ENCODE data around the gene AP1G1.
"Not testable (repeated sequence)": the region's sequence is repeated elsewhere in the genome, so short reads cannot be mapped to it uniquely, and the experiment has no call there.

The AP1G1 gene

DNA sequence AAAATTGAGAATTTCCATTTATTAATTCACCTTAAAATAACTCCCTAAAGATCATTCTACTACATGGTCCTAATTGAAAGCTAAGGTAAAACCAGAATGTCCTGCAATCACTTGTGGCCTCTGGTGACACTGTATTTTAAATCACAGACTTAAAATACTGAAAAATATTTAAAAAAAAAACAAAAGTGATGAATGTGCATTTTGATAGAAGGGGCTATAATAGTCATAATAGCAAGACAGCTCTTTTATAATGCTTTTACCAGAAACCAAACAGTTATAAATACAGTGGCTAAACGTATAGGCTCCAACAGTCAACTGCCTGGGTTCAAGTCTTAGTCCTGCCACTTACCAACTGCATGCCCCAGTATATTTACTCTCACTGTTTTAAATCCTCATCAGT, 105.3 kb downstream of the AP1G1 start:
- Histone ChIP-seq H3K4me3 (ENCODE audit: low read depth, low read length) (no peak overlapping the region), H3K27me3 (replicated peaks) (no peaks in the 10 kb centered on the region), H3K27ac (no peak overlapping the region), H3K36me3 (replicated peaks) (peaks cover 4% of the 10 kb centered on the region)
- no peak for DNase-seq
- in situ Hi-C loops (cut with HindIII; ENCODE audit: low pct_ligation_motif_present, low sequenced_read_pairs), result no loop called here
- TF ChIP-seq, protein P1, sequence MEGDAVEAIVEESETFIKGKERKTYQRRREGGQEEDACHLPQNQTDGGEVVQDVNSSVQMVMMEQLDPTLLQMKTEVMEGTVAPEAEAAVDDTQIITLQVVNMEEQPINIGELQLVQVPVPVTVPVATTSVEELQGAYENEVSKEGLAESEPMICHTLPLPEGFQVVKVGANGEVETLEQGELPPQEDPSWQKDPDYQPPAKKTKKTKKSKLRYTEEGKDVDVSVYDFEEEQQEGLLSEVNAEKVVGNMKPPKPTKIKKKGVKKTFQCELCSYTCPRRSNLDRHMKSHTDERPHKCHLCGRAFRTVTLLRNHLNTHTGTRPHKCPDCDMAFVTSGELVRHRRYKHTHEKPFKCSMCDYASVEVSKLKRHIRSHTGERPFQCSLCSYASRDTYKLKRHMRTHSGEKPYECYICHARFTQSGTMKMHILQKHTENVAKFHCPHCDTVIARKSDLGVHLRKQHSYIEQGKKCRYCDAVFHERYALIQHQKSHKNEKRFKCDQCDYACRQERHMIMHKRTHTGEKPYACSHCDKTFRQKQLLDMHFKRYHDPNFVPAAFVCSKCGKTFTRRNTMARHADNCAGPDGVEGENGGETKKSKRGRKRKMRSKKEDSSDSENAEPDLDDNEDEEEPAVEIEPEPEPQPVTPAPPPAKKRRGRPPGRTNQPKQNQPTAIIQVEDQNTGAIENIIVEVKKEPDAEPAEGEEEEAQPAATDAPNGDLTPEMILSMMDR (IDR thresholded peaks at IDR 0.05; ENCODE audit: low read depth, low read length, missing control alignments), result no peak

DNA sequence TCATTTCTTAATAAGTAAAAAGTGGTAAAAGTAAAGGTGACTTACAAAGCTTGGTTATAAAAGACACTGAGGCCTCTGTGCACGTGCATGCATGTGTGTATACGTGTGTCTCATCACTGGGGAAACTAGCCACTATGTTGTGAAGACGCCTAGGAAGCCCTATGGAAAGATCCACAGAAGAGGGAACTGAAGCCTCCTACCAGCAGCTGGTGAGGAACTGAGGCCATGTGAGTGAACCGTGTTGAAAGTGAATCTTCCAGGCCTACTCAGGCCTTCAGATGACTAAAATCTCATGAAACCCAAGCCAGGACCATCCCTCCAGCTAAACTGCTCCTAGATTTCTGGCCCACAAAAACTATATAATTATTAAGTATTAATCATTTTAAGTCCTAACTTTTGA, 107.8 kb downstream of the AP1G1 start:
- H3K27ac ChIP-seq, result no peak overlapping the region
- in situ Hi-C loops (cut with HindIII; ENCODE audit: low pct_ligation_motif_present, low sequenced_read_pairs), result no loop called here
- H3K36me3 ChIP-seq (replicated peaks), result peaks cover 4% of the 10 kb centered on the region
- H3K4me3 ChIP-seq (ENCODE audit: low read depth, low read length), result no peak overlapping the region
- no peaks in the 10 kb centered on the region for H3K27me3 ChIP-seq (replicated peaks)
- DNase-seq, result no peak
- TF ChIP-seq, protein P1 (IDR thresholded peaks at IDR 0.05; ENCODE audit: low read depth, low read length, missing control alignments), result no peak

DNA sequence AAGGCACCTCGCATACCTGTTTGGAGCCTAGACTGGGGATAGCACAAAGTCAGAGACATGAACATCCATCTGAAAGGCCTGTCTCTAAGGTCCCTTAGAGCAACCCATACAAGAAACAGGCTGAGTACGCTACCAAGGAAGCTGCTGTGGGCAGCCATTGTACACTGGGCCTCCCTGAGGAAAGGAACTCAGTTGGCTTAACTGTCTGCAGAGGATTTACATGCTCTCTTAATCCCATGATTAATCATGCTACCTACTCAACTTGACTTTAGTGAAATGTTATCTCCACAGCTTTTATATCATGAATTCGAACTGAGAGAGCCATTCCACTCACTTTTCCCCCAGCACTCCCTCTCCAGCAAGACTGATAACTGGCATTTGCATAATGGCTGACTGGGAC, 110.1 kb downstream of the AP1G1 start:
- in situ Hi-C loops (cut with HindIII; ENCODE audit: low pct_ligation_motif_present, low sequenced_read_pairs), result no loop called here
- TF ChIP-seq, protein P1 (IDR thresholded peaks at IDR 0.05; ENCODE audit: low read depth, low read length, missing control alignments), result no peak

DNA sequence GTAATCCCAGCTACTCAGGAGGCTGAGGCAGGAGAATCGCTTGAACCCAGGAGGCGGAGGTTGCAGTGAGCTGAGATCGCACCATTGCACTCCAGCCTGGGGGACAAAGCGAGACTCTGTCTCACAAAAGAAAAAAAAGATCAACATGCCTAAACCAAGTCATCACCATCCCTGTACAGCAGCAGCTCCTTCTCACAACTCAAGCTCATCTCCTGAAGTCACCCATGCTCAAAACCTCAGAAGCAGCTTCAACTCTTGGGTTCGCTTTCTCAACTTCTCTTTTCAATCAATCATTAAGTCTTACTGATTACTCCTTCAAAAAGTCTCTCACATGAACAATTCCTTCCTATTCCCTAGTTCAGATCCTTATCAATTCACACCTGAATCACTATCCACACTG, 115.5 kb downstream of the AP1G1 start:
- Histone ChIP-seq H3K4me3 (ENCODE audit: low read depth, low read length) (no peak overlapping the region), H3K27me3 (replicated peaks) (no peaks in the 10 kb centered on the region), H3K27ac (no peak overlapping the region), H3K36me3 (replicated peaks) (peaks cover 6% of the 10 kb centered on the region)
- TF ChIP-seq, protein P1 (IDR thresholded peaks at IDR 0.05; ENCODE audit: low read depth, low read length, missing control alignments), result no peak
- DNase-seq, result no peak
- in situ Hi-C loops (cut with HindIII; ENCODE audit: low pct_ligation_motif_present, low sequenced_read_pairs), result no loop called here

More for the DNA sequence above, 110.1 kb downstream of the AP1G1 start:
- Histone ChIP-seq H3K27me3 (replicated peaks) (no peaks in the 10 kb centered on the region), H3K4me3 (ENCODE audit: low read depth, low read length) (no peak overlapping the region), H3K36me3 (replicated peaks) (peaks cover 4% of the 10 kb centered on the region), H3K27ac (no peak overlapping the region)
- DNase-seq, result no peak

DNA sequence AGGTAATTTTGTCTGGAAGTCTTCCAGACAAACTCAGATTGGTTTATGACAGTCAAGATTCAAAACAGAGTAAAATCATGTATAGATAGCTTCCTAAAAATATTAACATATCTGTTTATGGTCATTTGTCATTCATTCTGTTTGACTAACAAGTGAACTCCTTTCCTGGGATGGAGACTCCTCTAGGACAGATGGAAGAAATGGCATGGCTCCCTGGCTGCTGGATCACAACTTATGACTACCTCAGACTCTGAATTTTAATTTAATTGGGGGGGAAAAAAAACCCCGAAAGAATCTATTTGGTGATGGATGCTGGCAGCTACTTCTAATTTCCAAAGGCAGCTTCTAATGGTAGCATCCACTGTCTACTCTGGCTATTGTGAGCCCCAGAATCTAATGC, 118.7 kb downstream of the AP1G1 start:
- in situ Hi-C loops (cut with HindIII; ENCODE audit: low pct_ligation_motif_present, low sequenced_read_pairs), result no loop called here
- no peak for DNase-seq
- TF ChIP-seq, protein P1 (IDR thresholded peaks at IDR 0.05; ENCODE audit: low read depth, low read length, missing control alignments), result no peak
- Histone ChIP-seq H3K27me3 (replicated peaks) (no peaks in the 10 kb centered on the region), H3K4me3 (ENCODE audit: low read depth, low read length) (no peak overlapping the region), H3K36me3 (replicated peaks) (peaks cover 6% of the 10 kb centered on the region), H3K27ac (no peak overlapping the region)

DNA sequence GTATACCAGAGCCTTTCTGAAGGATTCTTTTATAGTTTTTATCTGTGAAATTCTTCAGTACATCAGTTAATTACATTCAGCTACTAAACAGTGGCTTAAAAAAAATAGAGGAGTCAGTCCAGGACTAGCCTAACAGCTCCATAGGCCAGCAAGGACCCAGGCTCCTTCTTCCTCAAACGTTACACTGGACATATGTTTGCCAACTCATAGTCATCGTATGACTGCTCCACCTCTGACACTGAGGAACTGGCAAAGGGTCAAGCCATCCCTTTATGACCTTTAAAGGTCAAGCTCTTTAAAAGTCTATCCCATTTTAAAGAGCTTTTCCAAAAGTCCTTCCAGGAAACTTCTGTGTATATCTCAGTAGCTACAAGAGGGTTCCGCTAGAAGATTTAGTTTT, 120.8 kb downstream of the AP1G1 start:
- in situ Hi-C loops (cut with HindIII; ENCODE audit: low pct_ligation_motif_present, low sequenced_read_pairs), result no loop called here
- TF ChIP-seq, protein P1 (IDR thresholded peaks at IDR 0.05; ENCODE audit: low read depth, low read length, missing control alignments), result no peak
- no peak for DNase-seq
- H3K27ac ChIP-seq, result no peak overlapping the region
- no peaks in the 10 kb centered on the region for H3K27me3 ChIP-seq (replicated peaks)
- no peak overlapping the region for H3K4me3 ChIP-seq (ENCODE audit: low read depth, low read length)
- H3K36me3 ChIP-seq (replicated peaks), result peaks cover 6% of the 10 kb centered on the region

DNA sequence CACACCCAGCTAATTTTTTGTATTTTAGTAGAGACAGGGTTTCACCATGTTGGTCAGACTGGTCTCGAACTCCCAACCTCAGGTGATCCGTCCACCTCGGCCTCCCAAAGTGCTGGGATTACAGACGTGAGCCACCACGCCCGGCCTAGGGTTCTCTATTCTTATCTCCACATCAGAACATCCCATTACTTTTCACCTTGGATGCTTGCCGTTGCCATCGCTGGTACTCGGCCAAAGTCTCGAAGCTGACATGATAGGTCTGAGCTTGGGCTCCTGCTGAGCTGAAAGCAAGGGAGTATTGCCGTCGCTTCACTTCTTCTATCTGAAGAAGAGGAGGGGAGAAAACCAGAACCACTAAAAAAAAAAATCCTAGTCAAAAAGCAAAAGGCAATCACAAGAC, 124.4 kb downstream of the AP1G1 start:
- DNase-seq; H3K4me3 ChIP-seq (ENCODE audit: low read depth, low read length); H3K27me3 ChIP-seq (replicated peaks); H3K36me3 ChIP-seq (replicated peaks); H3K27ac ChIP-seq; in situ Hi-C loops (cut with HindIII; ENCODE audit: low pct_ligation_motif_present, low sequenced_read_pairs): not testable (repeated sequence)

Measured in brain microvascular endothelial cell (primary cell).